Testis (tissue), 2 donors: ENCODE results near the gene CDK11B.

Experiments used
- POLR2A ChIP-seq: fragments of 450-650 bp; IDR thresholded peaks from one replicate; pipeline ENCODE4 v1.6.1; 2017; ENCODE audit warnings: antibody characterized with exemption, mild to moderate bottlenecking, moderate library complexity
- TF ChIP-seq, protein P1 (sequence below), 3 experiments: fragments of 450-650 bp in 2 of 3; fragments of 200-600 bp in 1 of 3; sonication (generic) in 1 of 3; IDR thresholded peaks; one replicate each; pipeline ENCODE4 v1.5.1; 2016 to 2019; ENCODE audit warnings: antibody characterized with exemption in 3 of 3, mild to moderate bottlenecking in 2 of 3, moderate library complexity in 1 of 3

DNA sequence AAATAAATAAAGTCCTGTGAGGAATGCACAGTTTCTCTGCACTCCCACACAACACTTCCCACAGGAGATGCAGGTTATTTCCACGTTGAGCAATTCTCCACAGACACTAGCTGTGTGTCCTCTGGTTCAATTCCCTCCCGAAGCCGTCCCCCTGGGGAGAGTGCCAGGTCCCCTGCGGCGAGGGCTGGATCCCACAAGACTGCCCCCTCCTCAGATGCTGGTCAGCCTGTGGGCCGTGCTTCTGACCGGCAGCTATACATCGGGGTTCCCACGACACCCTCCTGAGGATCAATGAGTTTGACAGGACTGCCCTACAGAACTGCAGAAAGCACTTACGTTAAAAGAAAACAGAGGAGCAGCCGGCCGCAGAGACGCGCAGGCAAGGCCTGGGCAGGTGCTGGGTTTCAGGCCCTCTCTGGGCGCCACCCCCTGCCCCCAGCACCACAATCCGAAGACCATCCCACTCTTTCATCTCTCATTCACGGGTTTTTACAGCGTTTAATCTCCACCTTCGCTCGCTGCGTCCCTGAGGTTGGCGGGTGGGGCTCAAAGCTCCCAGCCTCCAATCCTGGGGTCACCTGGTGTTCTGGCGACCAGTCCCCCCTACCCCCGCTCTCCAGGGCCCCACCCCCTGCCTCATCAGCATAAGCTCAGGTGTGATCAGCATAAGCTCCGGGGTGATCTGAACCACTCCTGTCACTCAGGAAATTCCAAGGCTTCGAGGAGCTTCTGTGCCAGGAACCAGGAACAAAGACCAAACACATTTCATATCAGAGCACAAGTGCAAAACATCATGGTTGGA, 24.5 kb upstream of the CDK11B start:
- no peak for TF ChIP-seq POLR2A
- TF ChIP-seq, protein P1, sequence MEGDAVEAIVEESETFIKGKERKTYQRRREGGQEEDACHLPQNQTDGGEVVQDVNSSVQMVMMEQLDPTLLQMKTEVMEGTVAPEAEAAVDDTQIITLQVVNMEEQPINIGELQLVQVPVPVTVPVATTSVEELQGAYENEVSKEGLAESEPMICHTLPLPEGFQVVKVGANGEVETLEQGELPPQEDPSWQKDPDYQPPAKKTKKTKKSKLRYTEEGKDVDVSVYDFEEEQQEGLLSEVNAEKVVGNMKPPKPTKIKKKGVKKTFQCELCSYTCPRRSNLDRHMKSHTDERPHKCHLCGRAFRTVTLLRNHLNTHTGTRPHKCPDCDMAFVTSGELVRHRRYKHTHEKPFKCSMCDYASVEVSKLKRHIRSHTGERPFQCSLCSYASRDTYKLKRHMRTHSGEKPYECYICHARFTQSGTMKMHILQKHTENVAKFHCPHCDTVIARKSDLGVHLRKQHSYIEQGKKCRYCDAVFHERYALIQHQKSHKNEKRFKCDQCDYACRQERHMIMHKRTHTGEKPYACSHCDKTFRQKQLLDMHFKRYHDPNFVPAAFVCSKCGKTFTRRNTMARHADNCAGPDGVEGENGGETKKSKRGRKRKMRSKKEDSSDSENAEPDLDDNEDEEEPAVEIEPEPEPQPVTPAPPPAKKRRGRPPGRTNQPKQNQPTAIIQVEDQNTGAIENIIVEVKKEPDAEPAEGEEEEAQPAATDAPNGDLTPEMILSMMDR (IDR thresholded peaks at IDR 0.05), result no peak
